Neural progenitor cell (in vitro differentiated cells): ENCODE results near the gene NEDD4.

Source experiments
- EZH2 ChIP-seq: fragments of 200-600 bp; sonication (generic); IDR thresholded peaks from 2 replicates; pipeline ENCODE4 v1.6.1; 2017; ENCODE audit warnings: antibody characterized with exemption, mild to moderate bottlenecking, moderate library complexity
- EZH2phosphoT487 ChIP-seq: fragments of 200-600 bp; sonication (generic); IDR thresholded peaks from 2 replicates; pipeline ENCODE4 v1.6.1; 2017; ENCODE audit warnings: antibody characterized with exemption
- TF ChIP-seq, protein P1 (sequence below): fragments of 200-600 bp; sonication (generic); IDR thresholded peaks from 2 replicates; pipeline ENCODE4 v1.5.1; 2017; ENCODE audit warnings: antibody characterized with exemption, mild to moderate bottlenecking

- TF ChIP-seq, protein P1, sequence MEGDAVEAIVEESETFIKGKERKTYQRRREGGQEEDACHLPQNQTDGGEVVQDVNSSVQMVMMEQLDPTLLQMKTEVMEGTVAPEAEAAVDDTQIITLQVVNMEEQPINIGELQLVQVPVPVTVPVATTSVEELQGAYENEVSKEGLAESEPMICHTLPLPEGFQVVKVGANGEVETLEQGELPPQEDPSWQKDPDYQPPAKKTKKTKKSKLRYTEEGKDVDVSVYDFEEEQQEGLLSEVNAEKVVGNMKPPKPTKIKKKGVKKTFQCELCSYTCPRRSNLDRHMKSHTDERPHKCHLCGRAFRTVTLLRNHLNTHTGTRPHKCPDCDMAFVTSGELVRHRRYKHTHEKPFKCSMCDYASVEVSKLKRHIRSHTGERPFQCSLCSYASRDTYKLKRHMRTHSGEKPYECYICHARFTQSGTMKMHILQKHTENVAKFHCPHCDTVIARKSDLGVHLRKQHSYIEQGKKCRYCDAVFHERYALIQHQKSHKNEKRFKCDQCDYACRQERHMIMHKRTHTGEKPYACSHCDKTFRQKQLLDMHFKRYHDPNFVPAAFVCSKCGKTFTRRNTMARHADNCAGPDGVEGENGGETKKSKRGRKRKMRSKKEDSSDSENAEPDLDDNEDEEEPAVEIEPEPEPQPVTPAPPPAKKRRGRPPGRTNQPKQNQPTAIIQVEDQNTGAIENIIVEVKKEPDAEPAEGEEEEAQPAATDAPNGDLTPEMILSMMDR, result no peak
- TF ChIP-seq EZH2 (no peak), EZH2phosphoT487 (no peak)
Measured at GRCh38 chr15:55958349-55958748, 35.1 kb downstream of the NEDD4 start.
